WTC11 (cell line): ENCODE results near the gene LAMA5.

Experiments used
- ETV6 ChIP-seq: sonication (generic); formaldehyde crosslinking; IDR thresholded peaks from 2 replicates; pipeline ENCODE4 v1.8.1; 2022; ENCODE audit warnings: mild to moderate bottlenecking, missing genetic modification reagents
- GABPB1 ChIP-seq: sonication (generic); formaldehyde crosslinking; IDR thresholded peaks from 2 replicates; pipeline ENCODE4 v1.8.1; 2023; ENCODE audit warnings: mild to moderate bottlenecking, missing genetic modification reagents
- RORB ChIP-seq: fragments of 250-450 bp; sonication (Bioruptor Pico); IDR thresholded peaks from 2 replicates; pipeline ENCODE4 v1.9.0; 2021; ENCODE audit warnings: mild to moderate bottlenecking
- ZNF219 ChIP-seq: sonication (generic); formaldehyde crosslinking; IDR thresholded peaks from 2 replicates; pipeline ENCODE4 v1.8.0; 2023; ENCODE audit warnings: missing genetic modification reagents, mild to moderate bottlenecking, borderline replicate concordance
- TF ChIP-seq, protein P1 (sequence below): sonication (generic); formaldehyde crosslinking; IDR thresholded peaks from 2 replicates; pipeline ENCODE4 v1.8.1; 2023; ENCODE audit warnings: mild to moderate bottlenecking, moderate library complexity, missing genetic modification reagents

DNA sequence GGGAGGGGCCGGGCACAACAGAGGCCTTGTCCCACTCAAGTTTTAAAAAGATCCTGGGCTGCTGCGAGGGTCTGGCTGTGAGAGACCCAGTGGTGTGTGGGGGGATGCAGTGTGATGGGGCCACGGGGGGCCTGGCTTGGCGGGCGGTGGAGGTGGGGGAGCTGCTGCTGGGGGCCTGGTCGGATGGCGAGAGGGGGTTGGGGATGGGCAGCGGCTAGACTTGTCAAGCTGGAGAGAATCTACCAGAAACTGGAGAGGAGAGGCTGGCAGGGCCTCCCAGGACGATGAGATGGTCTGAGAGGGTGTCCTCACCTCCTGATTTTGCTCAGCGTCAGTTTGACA, 24.9 kb upstream of the LAMA5 start:
- TF ChIP-seq ZNF219 (CRISPR knock-in tag): no peak
- no peak for TF ChIP-seq ETV6 (CRISPR knock-in tag)
- TF ChIP-seq GABPB1 (CRISPR knock-in tag): no peak
- TF ChIP-seq RORB: no peak
- TF ChIP-seq, protein P1, sequence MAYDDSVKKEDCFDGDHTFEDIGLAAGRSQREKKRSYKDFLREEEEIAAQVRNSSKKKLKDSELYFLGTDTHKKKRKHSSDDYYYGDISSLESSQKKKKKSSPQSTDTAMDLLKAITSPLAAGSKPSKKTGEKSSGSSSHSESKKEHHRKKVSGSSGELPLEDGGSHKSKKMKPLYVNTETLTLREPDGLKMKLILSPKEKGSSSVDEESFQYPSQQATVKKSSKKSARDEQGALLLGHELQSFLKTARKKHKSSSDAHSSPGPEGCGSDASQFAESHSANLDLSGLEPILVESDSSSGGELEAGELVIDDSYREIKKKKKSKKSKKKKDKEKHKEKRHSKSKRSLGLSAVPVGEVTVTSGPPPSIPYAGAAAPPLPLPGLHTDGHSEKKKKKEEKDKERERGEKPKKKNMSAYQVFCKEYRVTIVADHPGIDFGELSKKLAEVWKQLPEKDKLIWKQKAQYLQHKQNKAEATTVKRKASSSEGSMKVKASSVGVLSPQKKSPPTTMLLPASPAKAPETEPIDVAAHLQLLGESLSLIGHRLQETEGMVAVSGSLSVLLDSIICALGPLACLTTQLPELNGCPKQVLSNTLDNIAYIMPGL (CRISPR knock-in tag): no peak
